Neural progenitor cell (in vitro differentiated cells): Measurements from ENCODE around the gene HLA-DOB. TPM values are rescaled to one million over a fixed set of nuclear protein-coding genes. Genes with fewer than 3 reads are reported as not detected.

Experiments used
- DNase-seq: peaks from one replicate; pipeline ENCODE4 v3.0.0-alpha.2; 2016; ENCODE audit warnings: low spot score
- H2AFZ ChIP-seq: fragments of 200-600 bp; sonication (generic); replicated peaks from 2 replicates; pipeline ENCODE4 v1.6.1; 2016; ENCODE audit warnings: antibody characterized with exemption
- H3F3A ChIP-seq: fragments of 200-600 bp; sonication (generic); 2 replicates; pipeline ENCODE4 v1.6.1; 2016; ENCODE audit warnings: antibody characterized with exemption, low read depth
- H3K27ac ChIP-seq: fragments of 200-600 bp; sonication (generic); 2 replicates; pipeline ENCODE4 v1.5.1; 2016; ENCODE audit warnings: mild to moderate bottlenecking
- H3K27me3 ChIP-seq: fragments of 200-600 bp; sonication (generic); 2 replicates; pipeline ENCODE4 v1.6.1; 2016; ENCODE audit warnings: mild to moderate bottlenecking, moderate library complexity
- H3K36me3 ChIP-seq: fragments of 200-600 bp; sonication (generic); 2 replicates; pipeline ENCODE4 v1.5.1; 2016
- H3K4me1 ChIP-seq: fragments of 200-600 bp; sonication (generic); 2 replicates; pipeline ENCODE4 v1.6.1; 2016; ENCODE audit warnings: mixed run types
- H3K4me2 ChIP-seq: fragments of 200-600 bp; sonication (generic); 2 replicates; pipeline ENCODE4 v1.6.1; 2016
- H3K4me3 ChIP-seq: fragments of 200-600 bp; sonication (generic); 2 replicates; pipeline ENCODE4 v1.5.1; 2016
- H3K79me2 ChIP-seq: fragments of 200-600 bp; sonication (generic); 2 replicates; pipeline ENCODE4 v1.6.1; 2016; ENCODE audit warnings: low read depth
- H3K9ac ChIP-seq: fragments of 200-600 bp; sonication (generic); 2 replicates; pipeline ENCODE4 v1.6.1; 2016
- H3K9me3 ChIP-seq: fragments of 200-600 bp; sonication (generic); 2 replicates; pipeline ENCODE4 v1.5.1; 2016; ENCODE audit warnings: low read depth
- H4K20me1 ChIP-seq: fragments of 200-600 bp; sonication (generic); 2 replicates; pipeline ENCODE4 v1.6.1; 2016; ENCODE audit warnings: low read depth
- H3K27ac Mint-ChIP-seq: 3 replicates; pipeline ENCODE4 v1.8.0; 2021; ENCODE audit warnings: mixed read lengths
- H3K27me3 Mint-ChIP-seq: 2 replicates; pipeline ENCODE4 v1.8.0; 2022; ENCODE audit warnings: low read depth, mild to moderate bottlenecking, inconsistent platforms, moderate library complexity, mixed read lengths; ENCODE audit not compliant: insufficient read depth
- H3K36me3 Mint-ChIP-seq: 3 replicates; pipeline ENCODE4 v1.8.0; 2021; ENCODE audit warnings: mixed read lengths
- H3K4me1 Mint-ChIP-seq: 3 replicates; pipeline ENCODE4 v1.8.0; 2021; ENCODE audit warnings: mixed read lengths
- H3K4me3 Mint-ChIP-seq: 3 replicates; pipeline ENCODE4 v1.8.0; 2021; ENCODE audit warnings: mild to moderate bottlenecking, moderate library complexity, mixed read lengths
- H3K9me3 Mint-ChIP-seq: 3 replicates; pipeline ENCODE4 v1.8.0; 2020; ENCODE audit warnings: mixed read lengths
- CTCF ChIP-seq: fragments of 200-600 bp; sonication (generic); IDR thresholded peaks from 2 replicates; pipeline ENCODE4 v1.5.1; 2017; ENCODE audit warnings: antibody characterized with exemption, mild to moderate bottlenecking
- EZH2 ChIP-seq: fragments of 200-600 bp; sonication (generic); IDR thresholded peaks from 2 replicates; pipeline ENCODE4 v1.6.1; 2017; ENCODE audit warnings: antibody characterized with exemption, mild to moderate bottlenecking, moderate library complexity
- EZH2phosphoT487 ChIP-seq: fragments of 200-600 bp; sonication (generic); IDR thresholded peaks from 2 replicates; pipeline ENCODE4 v1.6.1; 2017; ENCODE audit warnings: antibody characterized with exemption
- total RNA-seq: library from RNA; depleted of rRNA; stranded (reverse); fragments of >200 nt; gene quantifications from 2 replicates; pipeline ENCODE4 v1.2.3, GENCODE V29; 2015; ENCODE audit warnings: low replicate concordance

The HLA-DOB gene
- total RNA-seq, 1 donor from 2014 or later: 2.6 TPM

DNA sequence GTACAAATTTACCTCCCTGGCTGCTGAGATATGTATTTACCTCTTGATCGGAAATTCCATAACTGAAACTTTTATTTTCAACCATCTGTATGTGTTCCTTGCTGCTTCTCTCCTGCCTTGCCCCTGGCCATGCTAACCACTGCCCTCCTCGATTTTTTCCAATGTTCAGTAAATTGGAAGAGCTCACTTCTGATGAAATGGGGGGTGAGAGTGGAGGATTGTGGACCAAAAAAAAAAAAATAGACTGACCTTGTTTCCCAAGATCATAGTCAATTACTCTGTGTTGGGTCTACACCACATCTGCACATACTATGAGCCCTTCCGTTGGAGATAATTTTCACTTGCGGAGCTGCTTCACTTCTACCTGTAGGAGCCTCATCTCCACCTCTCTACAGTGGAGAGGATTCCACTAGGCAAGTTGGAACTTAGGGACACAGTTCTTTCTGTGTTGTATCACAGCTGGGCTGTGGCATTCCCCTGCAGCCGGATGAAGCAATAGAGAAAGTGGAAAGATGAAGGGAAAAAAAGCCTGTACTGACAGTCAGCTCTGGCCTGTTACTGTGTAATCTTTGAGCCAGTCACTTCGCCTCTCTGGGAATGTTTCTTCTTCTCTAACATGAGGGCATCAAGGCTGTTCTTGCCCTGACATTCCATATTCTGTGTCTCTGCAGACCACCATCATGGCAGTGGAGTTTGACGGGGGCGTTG is 38.8 kb upstream of the HLA-DOB start:
- peaks cover 5% of the 10 kb centered on the region for H3F3A ChIP-seq
- DNase-seq: no peak
- no peaks in the 10 kb centered on the region for H3K36me3 Mint-ChIP-seq
- peaks cover 8% of the 10 kb centered on the region for H3K4me1 Mint-ChIP-seq
- peaks cover under 1% of the 10 kb centered on the region for H3K9me3 Mint-ChIP-seq
- no peak overlapping the region for H3K4me3 ChIP-seq
- H3K27me3 ChIP-seq: peaks cover 70% of the 10 kb centered on the region
- H3K9ac ChIP-seq: no peak overlapping the region
- H3K4me2 ChIP-seq: no peak overlapping the region
- TF ChIP-seq EZH2phosphoT487 (no peak), EZH2 (no peak), CTCF (no peak)
- H3K27ac Mint-ChIP-seq: no peak overlapping the region
- no peaks in the 10 kb centered on the region for H3K79me2 ChIP-seq
- H3K27me3 Mint-ChIP-seq: peaks cover 70% of the 10 kb centered on the region
- H3K27ac ChIP-seq: no peak overlapping the region
- H3K36me3 ChIP-seq: no peaks in the 10 kb centered on the region
- H3K4me1 ChIP-seq: no peaks in the 10 kb centered on the region
- H3K4me3 Mint-ChIP-seq: no peak overlapping the region
- no peaks in the 10 kb centered on the region for H3K9me3 ChIP-seq
- H2AFZ ChIP-seq: no peak overlapping the region
- H4K20me1 ChIP-seq: no peaks in the 10 kb centered on the region

DNA sequence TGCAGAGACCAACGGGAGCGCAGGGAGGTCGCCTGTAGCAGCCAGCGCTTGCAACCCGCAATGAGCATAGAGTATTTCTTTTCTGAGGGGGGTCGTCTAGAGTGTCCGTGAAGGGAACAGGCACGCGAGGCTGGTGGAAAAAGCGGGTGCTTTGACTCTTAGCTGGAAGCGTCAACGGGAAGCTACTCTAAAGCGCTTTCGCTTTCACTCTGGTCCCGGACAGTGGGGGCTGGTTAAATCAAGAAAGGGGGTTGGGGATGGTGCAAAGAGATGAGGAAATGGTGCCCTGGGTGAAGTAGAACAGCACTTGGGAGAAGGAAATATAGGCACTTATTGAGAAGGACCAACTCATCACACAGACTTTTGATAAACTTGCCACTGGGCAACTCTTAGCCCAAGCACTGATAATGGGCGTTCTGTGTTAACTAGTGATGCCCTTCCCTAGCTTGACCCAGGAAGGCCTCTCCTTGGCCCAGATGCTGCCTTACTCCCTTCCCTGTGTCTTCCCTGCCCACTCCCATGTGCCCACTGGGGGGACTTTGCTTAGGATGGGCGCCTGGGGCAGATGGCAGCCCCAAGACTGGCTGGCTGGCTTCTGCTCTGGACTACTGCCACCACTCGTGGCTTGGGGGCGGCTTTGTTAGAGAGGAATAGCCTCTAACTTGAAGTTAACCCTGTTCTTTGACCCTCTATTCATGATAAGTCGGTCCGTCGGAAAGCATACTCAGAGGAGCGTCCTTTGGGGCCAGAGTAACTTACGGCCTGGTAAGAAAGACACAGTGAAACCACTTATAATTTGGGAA is 37.8 kb upstream of the HLA-DOB start:
- Histone ChIP-seq H4K20me1 (no peaks in the 10 kb centered on the region), H3K4me1 (no peaks in the 10 kb centered on the region), H3K4me2 (peak overlapping the region; percentile 85), H3K4me3 (peak overlapping the region; percentile 56), H3K27ac (no peak overlapping the region), H3K27me3 (peaks cover 70% of the 10 kb centered on the region), H3K36me3 (no peaks in the 10 kb centered on the region), H3K9ac (no peak overlapping the region), H3K79me2 (no peaks in the 10 kb centered on the region), H2AFZ (peak overlapping the region; percentile 57), H3K9me3 (no peaks in the 10 kb centered on the region), H3F3A (peaks cover 5% of the 10 kb centered on the region)
- Mint-ChIP-seq H3K36me3 (no peaks in the 10 kb centered on the region), H3K27ac (no peak overlapping the region), H3K9me3 (peaks cover 3% of the 10 kb centered on the region), H3K4me1 (peaks cover 8% of the 10 kb centered on the region), H3K4me3 (peak overlapping the region; percentile 93), H3K27me3 (peaks cover 78% of the 10 kb centered on the region)
- TF ChIP-seq EZH2phosphoT487 (peak; percentile 14), EZH2 (no peak)
- DNase-seq: no peak

- Histone ChIP-seq H2AFZ (peak within 1 kb of the TSS; percentile 86), H3K36me3 (no peaks in the 10 kb centered on the region), H3K27ac (no peak within 1 kb of the TSS), H4K20me1 (no peaks in the 10 kb centered on the region), H3K4me3 (peak within 1 kb of the TSS; percentile 56), H3K79me2 (no peaks in the 10 kb centered on the region), H3K4me1 (no peaks in the 10 kb centered on the region), H3K9me3 (no peaks in the 10 kb centered on the region), H3K9ac (no peak within 1 kb of the TSS), H3K27me3 (peaks cover 70% of the 10 kb centered on the region), H3K4me2 (peak within 1 kb of the TSS; percentile 85), H3F3A (peaks cover 5% of the 10 kb centered on the region)
- DNase-seq: peak; percentile 96
- H3K27me3 Mint-ChIP-seq: peaks cover 83% of the 10 kb centered on the region
- peaks cover 3% of the 10 kb centered on the region for H3K9me3 Mint-ChIP-seq
- no peaks in the 10 kb centered on the region for H3K36me3 Mint-ChIP-seq
- H3K4me3 Mint-ChIP-seq: peak within 1 kb of the TSS; percentile 93
- no peak within 1 kb of the TSS for H3K27ac Mint-ChIP-seq
- peaks cover 8% of the 10 kb centered on the region for H3K4me1 Mint-ChIP-seq
- TF ChIP-seq EZH2phosphoT487: peak; percentile 58
- TF ChIP-seq EZH2: peak; percentile 53
- TF ChIP-seq CTCF: peak; percentile 71
Measured at GRCh38 chr6:32853541-32854375, 37.0 kb upstream of the HLA-DOB start, which contains the start of the genes PSMB9 and TAP1. PSMB9 (plus strand) TSS chr6:32854192; CDS start chr6:32854230, 38 bp downstream. TAP1 (minus strand) TSS chr6:32853704; CDS start chr6:32853636, 68 bp downstream.
